Measurements from ENCODE around the gene SPATA19. TPM values are rescaled to one million over a fixed set of nuclear protein-coding genes. Genes with fewer than 3 reads are reported as not detected.

Gene SPATA19
- total RNA-seq (2016; rRNA removed; fragmentation: Illumina TruSeq; extraction: Trizol) (not detected in 2 replicates), polyA plus RNA-seq (2011; rRNA removed) (not detected in 2 replicates), polyA minus RNA-seq (2011; rRNA and poly(A)+ RNA removed; ENCODE audit: low replicate concordance) (not detected in 2 replicates), Bru-seq, nascent RNA (not detected), BruChase-seq, experiment 1, labeled RNA remaining after a 6-hour chase (not detected), BruChase-seq, experiment 2, labeled RNA remaining after a 2-hour chase (not detected)
- not detected in 2 replicates for total RNA-seq (2016; cell fraction: cytosol; rRNA removed; fragmentation: Illumina TruSeq; extraction: Trizol; ENCODE audit: low read depth)
- total RNA-seq (2016; cell fraction: insoluble cytoplasmic fraction; rRNA removed; fragmentation: Illumina TruSeq; extraction: Trizol), result not detected in 2 replicates
- total RNA-seq (2016; cell fraction: membrane; rRNA removed; fragmentation: Illumina TruSeq; extraction: Trizol), result not detected in 2 replicates
- total RNA-seq (2016; cell fraction: nucleus; rRNA removed; fragmentation: Illumina TruSeq; extraction: Trizol), result not detected in 2 replicates
- not detected in 2 replicates for polyA plus RNA-seq (2011; cell fraction: cytosol; rRNA removed)
- not detected in 2 replicates for polyA plus RNA-seq (2011; cell fraction: nucleus; rRNA removed)
- polyA plus RNA-seq (2012), result not detected in 2 replicates
- polyA plus RNA-seq (2016; cell fraction: cytosol; fragmentation: Illumina TruSeq; extraction: Trizol; ENCODE audit: low read depth), result not detected in 2 replicates
- polyA plus RNA-seq (2016; cell fraction: insoluble cytoplasmic fraction; fragmentation: Illumina TruSeq; extraction: Trizol; ENCODE audit: low read depth), result not detected in 2 replicates
- not detected in 2 replicates for polyA plus RNA-seq (2016; cell fraction: membrane; fragmentation: Illumina TruSeq; extraction: Trizol; ENCODE audit: low read depth)
- not detected in 2 replicates for polyA plus RNA-seq (2016; cell fraction: nucleus; fragmentation: Illumina TruSeq; extraction: Trizol; ENCODE audit: insufficient read depth, low read depth)
- not detected in 2 replicates for polyA minus RNA-seq (2011; cell fraction: cytosol; rRNA and poly(A)+ RNA removed)
- not detected in 2 replicates for polyA minus RNA-seq (2011; cell fraction: nucleus; rRNA and poly(A)+ RNA removed)
- long read RNA-seq, experiment 1, result 0 reads
- long read RNA-seq, experiment 2, result 0 reads

DNA sequence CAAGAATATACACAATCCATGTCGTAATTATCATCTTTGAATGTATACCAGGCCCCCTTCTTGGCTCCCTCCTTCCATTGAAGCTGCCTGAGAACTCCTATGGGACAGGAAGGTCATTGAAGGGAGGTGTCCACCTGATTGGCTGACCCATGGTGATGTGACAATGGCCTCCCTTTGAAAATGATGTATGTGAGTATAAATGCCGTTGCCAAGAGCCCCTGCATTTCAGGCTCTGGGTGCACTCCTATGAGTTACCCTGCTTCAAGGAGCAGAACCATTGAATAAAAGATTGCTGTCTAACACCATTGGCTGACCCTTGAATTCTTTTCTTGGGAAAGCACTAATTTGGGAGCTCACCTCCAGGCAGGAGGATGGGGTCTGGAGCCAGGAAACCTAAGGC is at the start of gene SPATA19:
TSS of gene SPATA19 (minus strand) at position 101 of the 400 bp plus-strand sequence. CDS start at position 34, 67 bp downstream.
- ATAC-seq, result no peak
- intact Hi-C loops (cut with micrococcal nuclease; ENCODE audit: unreplicated experiment) (no loop called here), in situ Hi-C loops (cut with HindIII; ENCODE audit: extremely low pct_ligation_motif_present, low pct_unique_long_range_greater_than_20kb) (no loop called here)
- Histone ChIP-seq H2AFZ (ENCODE audit: low read length) (no peak within 1 kb of the TSS), H4K20me1 (ENCODE audit: insufficient read depth, low read length) (no peaks in the 10 kb centered on the region), H3K4me3 (replicated peaks in 1 of 3; ENCODE audit: insufficient read depth in 1 of 3, low read depth in 2 of 3, low read length in 3 of 3) (no peak within 1 kb of the TSS), H3K27ac (ENCODE audit: extremely low read length, insufficient read depth, low read length) (no peak within 1 kb of the TSS), H3K9me3 (ENCODE audit: low read length) (no peaks in the 10 kb centered on the region), H3K4me2 (ENCODE audit: low read depth, low read length) (no peak within 1 kb of the TSS), H3K27me3 (ENCODE audit: control insufficient read depth in 1 of 2, insufficient read depth in 2 of 2, low read length in 2 of 2) (peaks cover 0 to 15% of the 10 kb centered on the region in 2 experiments; a peak in 2 of 5 replicates), H3K4me1 (ENCODE audit: insufficient read depth, low read length) (no peaks in the 10 kb centered on the region), H3K36me3 (replicated peaks in 1 of 2; ENCODE audit: control insufficient read depth in 1 of 2, insufficient read depth in 2 of 2, low read length in 2 of 2) (no peaks in the 10 kb centered on the region), H3K79me2 (ENCODE audit: insufficient read depth, low read length) (no peaks in the 10 kb centered on the region), H3K9ac (ENCODE audit: insufficient read depth, low read depth, low read length) (no peak within 1 kb of the TSS)
- 11% methylated on average over 1 of the region's 2 CpGs for WGBS (ENCODE audit: low lambda C conversion rate)
- no TSS peak for BruUV-seq (replicated peaks)
- no peak for DNase-seq (ENCODE audit: low spot score)
- no peak for FAIRE-seq
- ChIA-PET CTCF (ENCODE audit: low intra/inter-chr PET ratio, low total read pairs) (no interaction called here), POLR2A (no interaction called here)
- no peak for TF ChIP-seq WIZ (CRISPR knock-in tag; IDR thresholded peaks at IDR 0.05)
- TF ChIP-seq SMARCC2 (IDR thresholded peaks at IDR 0.05), result no peak
- TF ChIP-seq ATRX (CRISPR knock-in tag; IDR thresholded peaks at IDR 0.05; ENCODE audit: borderline replicate concordance), result no peak
- no peak for TF ChIP-seq ZNF280D (CRISPR knock-in tag; IDR thresholded peaks at IDR 0.05)
- TF ChIP-seq, protein P1, sequence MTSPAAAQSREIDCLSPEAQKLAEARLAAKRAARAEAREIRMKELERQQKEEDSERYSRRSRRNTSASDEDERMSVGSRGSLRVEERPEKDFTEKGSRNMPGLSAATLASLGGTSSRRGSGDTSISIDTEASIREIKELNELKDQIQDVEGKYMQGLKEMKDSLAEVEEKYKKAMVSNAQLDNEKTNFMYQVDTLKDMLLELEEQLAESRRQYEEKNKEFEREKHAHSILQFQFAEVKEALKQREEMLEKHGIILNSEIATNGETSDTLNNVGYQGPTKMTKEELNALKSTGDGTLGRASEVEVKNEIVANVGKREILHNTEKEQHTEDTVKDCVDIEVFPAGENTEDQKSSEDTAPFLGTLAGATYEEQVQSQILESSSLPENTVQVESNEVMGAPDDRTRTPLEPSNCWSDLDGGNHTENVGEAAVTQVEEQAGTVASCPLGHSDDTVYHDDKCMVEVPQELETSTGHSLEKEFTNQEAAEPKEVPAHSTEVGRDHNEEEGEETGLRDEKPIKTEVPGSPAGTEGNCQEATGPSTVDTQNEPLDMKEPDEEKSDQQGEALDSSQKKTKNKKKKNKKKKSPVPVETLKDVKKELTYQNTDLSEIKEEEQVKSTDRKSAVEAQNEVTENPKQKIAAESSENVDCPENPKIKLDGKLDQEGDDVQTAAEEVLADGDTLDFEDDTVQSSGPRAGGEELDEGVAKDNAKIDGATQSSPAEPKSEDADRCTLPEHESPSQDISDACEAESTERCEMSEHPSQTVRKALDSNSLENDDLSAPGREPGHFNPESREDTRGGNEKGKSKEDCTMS (CRISPR knock-in tag; conservative IDR thresholded peaks at IDR 0.05), result no peak
- TF ChIP-seq FUBP1 (CRISPR knock-in tag; IDR thresholded peaks at IDR 0.05; ENCODE audit: borderline replicate concordance), result no peak
- no peak for TF ChIP-seq MTA1 (CRISPR knock-in tag; IDR thresholded peaks at IDR 0.05; ENCODE audit: borderline replicate concordance)
- TF ChIP-seq FOXP4 (CRISPR knock-in tag; IDR thresholded peaks at IDR 0.05), result no peak
- no peak for TF ChIP-seq HNRNPH1 (optimal IDR thresholded peaks at IDR 0.05; ENCODE audit: low read depth, low read length)
- TF ChIP-seq JUN (CRISPR knock-in tag; IDR thresholded peaks at IDR 0.05), result no peak
- TF ChIP-seq KDM4B (CRISPR knock-in tag; IDR thresholded peaks at IDR 0.05), result no peak

All from HepG2 (cell line).